Measurements from ENCODE around the gene BEND3.

- no peak for TF ChIP-seq EZH2 (IDR thresholded peaks at IDR 0.05; ENCODE audit: insufficient read depth, low read length)
- TF ChIP-seq CTCF (IDR thresholded peaks at IDR 0.05; ENCODE audit: insufficient read depth, low read depth, low read length): no peak
These were observed 7.5 kb downstream of the BEND3 start for GRCh38 chr6:107107791-107108190.
